ENCODE results near the gene B4GAT1.

- TF ChIP-seq EP300 (IDR thresholded peaks at IDR 0.05) (no peak), CTCF (IDR thresholded peaks at IDR 0.05) (no peak), POLR2AphosphoS5 (IDR thresholded peaks at IDR 0.05) (no peak), POLR2A (IDR thresholded peaks at IDR 0.05) (no peak)
These were observed 20.3 kb upstream of the B4GAT1 start for GRCh38 chr11:66367561-66368312.

Measured in gastroesophageal sphincter (tissue), 3 donors.